CD4-positive, alpha-beta memory T cell (primary cell): ENCODE measurements around the gene MAN2A1. TPM values are rescaled to one million over a fixed set of nuclear protein-coding genes. Genes with fewer than 3 reads are reported as not detected.
"Not testable (repeated sequence)": the region's sequence is repeated elsewhere in the genome, so short reads cannot be mapped to it uniquely, and the experiment has no call there.

Experiments
- CTCF ChIA-PET: fragments of 350-600 bp; sonication (Branson Sonifier 250); formaldehyde crosslinking; loops from one replicate; lab custom pipeline; 2021; ENCODE audit warnings: inconsistent platforms; ENCODE audit not compliant: partially characterized antibody; lab: Charles Lee
- POLR2A ChIA-PET: fragments of 350-600 bp; sonication (Branson Sonifier 250); formaldehyde crosslinking; loops from one replicate; lab custom pipeline; 2021; ENCODE audit not compliant: partially characterized antibody; lab: Charles Lee
- DNase-seq, 5 donors: peaks; one replicate each; pipeline versions ENCODE4 v3.0.0 to v3.0.0-alpha.2; 2020 to 2022; ENCODE audit warnings: mixed read lengths in 1 of 5
- H3K27ac ChIP-seq: one replicate; pipeline ENCODE4 v1.7.0; 2013; ENCODE audit warnings: low read depth, low read length
- H3K27me3 ChIP-seq: 2 replicates; pipeline ENCODE4 v1.7.0; 2013; ENCODE audit warnings: mild to moderate bottlenecking, low read length, moderate library complexity; ENCODE audit not compliant: insufficient read depth
- H3K36me3 ChIP-seq: 2 replicates; pipeline ENCODE4 v1.7.0; 2013; ENCODE audit warnings: mild to moderate bottlenecking, low read length, moderate library complexity; ENCODE audit not compliant: insufficient read depth
- H3K4me1 ChIP-seq: 2 replicates; pipeline ENCODE4 v1.7.0; 2013; ENCODE audit warnings: mild to moderate bottlenecking, low read length, moderate library complexity; ENCODE audit not compliant: insufficient read depth
- H3K4me3 ChIP-seq, 2 donors: one replicate each; pipeline ENCODE4 v1.7.0; 2013; ENCODE audit warnings: low read length in 2 of 2, mild to moderate bottlenecking in 1 of 2
- H3K9me3 ChIP-seq, 2 donors: one replicate each; pipeline ENCODE4 v1.7.0; 2013; ENCODE audit warnings: low read length in 2 of 2, control low read depth in 1 of 2; ENCODE audit not compliant: control insufficient read depth in 1 of 2
- H3K27ac Mint-ChIP-seq, 7 donors: one replicate each; pipeline ENCODE4 v1.8.0; 2020 to 2021; ENCODE audit warnings: mixed read lengths in 7 of 7, mild to moderate bottlenecking in 6 of 7, inconsistent platforms in 3 of 7, moderate library complexity in 3 of 7
- H3K27me3 Mint-ChIP-seq, 2 donors: one replicate each; pipeline ENCODE4 v1.8.0; 2020 to 2021; ENCODE audit warnings: mixed read lengths in 2 of 2
- H3K36me3 Mint-ChIP-seq, 2 donors: one replicate each; pipeline ENCODE4 v1.8.0; 2020 to 2021; ENCODE audit warnings: mixed read lengths in 2 of 2, inconsistent platforms in 1 of 2, mild to moderate bottlenecking in 1 of 2
- H3K4me1 Mint-ChIP-seq, 4 donors: one replicate each; pipeline ENCODE4 v1.8.0; 2020 to 2021; ENCODE audit warnings: mixed read lengths in 4 of 4, mild to moderate bottlenecking in 1 of 4
- H3K4me3 Mint-ChIP-seq, 8 donors: one replicate each; pipeline ENCODE4 v1.8.0; 2020 to 2021; ENCODE audit warnings: mixed read lengths in 8 of 8, mild to moderate bottlenecking in 7 of 8, moderate library complexity in 6 of 8, inconsistent platforms in 3 of 8
- H3K9me3 Mint-ChIP-seq, 8 donors: one replicate each; pipeline ENCODE4 v1.8.0; 2020 to 2021; ENCODE audit warnings: mixed read lengths in 8 of 8, mild to moderate bottlenecking in 5 of 8, inconsistent platforms in 3 of 8, moderate library complexity in 1 of 8
- intact Hi-C: fragments of 100-400 bp; cut with micrococcal nuclease; formaldehyde crosslinking; loops from one replicate; pipeline ENCODE4 v1.15.1; 2023
- polyA plus RNA-seq, 2 donors: library from polyadenylated mRNA; unstranded; fragments of 300-500 nt; fragmentation: Illumina TruSeq; gene quantifications; one replicate each; pipeline ENCODE4 v1.2.3, GENCODE V29; 2021
- total RNA-seq, 2 experiments: library from RNA; stranded (reverse); gene quantifications; one replicate each; pipeline ENCODE4 v1.2.3, GENCODE V29; 2021

The MAN2A1 gene
- total and polyA plus RNA-seq, 4 experiments from 2014 or later = 21.0 to 81.0 (median 51.9) TPM

DNA sequence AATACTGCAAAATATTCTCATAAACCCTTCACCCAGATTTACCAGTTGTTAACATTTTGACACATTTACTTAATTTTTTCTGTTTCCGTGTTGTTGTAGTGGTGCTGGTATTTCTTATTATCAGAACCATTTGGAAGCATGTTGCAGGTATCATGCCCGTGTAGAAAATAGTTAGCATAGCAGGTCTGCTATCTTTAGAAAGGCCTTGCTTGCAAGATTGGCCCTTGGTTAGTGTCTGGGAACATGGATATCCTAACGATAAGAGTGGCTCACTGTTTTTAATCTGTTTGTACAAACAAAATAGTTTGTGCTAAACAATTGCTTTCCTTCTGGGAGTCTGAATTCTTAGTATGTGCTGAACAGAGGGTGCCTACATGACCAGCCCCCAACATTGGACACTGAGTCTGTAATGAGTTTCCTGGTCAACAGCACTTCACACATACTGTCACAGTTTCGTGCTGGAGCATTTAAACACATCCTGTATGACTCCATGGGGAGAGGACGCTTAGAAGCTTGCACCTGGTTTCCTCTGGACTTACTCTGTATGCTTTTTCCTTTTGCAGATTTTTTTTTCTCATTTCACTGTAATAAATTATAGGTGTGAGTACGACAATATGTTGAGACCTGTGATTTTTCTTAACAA is 66.9 kb downstream of the MAN2A1 start:
- DNase-seq = no peak
- intact Hi-C loops = no loop called here
- H3K4me1 ChIP-seq = peaks cover 10% of the 10 kb centered on the region
- CTCF ChIA-PET = no interaction called here
- peaks cover 47 to 53% of the 10 kb centered on the region in 2 donors for H3K36me3 Mint-ChIP-seq
- H3K4me3 Mint-ChIP-seq = no peak overlapping the region
- H3K9me3 Mint-ChIP-seq = peaks cover 0 to 13% (median 5%) of the 10 kb centered on the region in 8 donors
- peaks cover 24 to 39% (median 32%) of the 10 kb centered on the region in 4 donors for H3K4me1 Mint-ChIP-seq
- H3K36me3 ChIP-seq = peaks cover 5% of the 10 kb centered on the region
- no peaks in the 10 kb centered on the region for H3K9me3 ChIP-seq
- no peaks in the 10 kb centered on the region for H3K27me3 Mint-ChIP-seq
- H3K27me3 ChIP-seq = no peaks in the 10 kb centered on the region
- POLR2A ChIA-PET = no interaction called here
- H3K27ac Mint-ChIP-seq = peak overlapping the region in 2 of 7 donors; percentile 2 to 60
- no peak overlapping the region for H3K4me3 ChIP-seq
- H3K27ac ChIP-seq = no peak overlapping the region

DNA sequence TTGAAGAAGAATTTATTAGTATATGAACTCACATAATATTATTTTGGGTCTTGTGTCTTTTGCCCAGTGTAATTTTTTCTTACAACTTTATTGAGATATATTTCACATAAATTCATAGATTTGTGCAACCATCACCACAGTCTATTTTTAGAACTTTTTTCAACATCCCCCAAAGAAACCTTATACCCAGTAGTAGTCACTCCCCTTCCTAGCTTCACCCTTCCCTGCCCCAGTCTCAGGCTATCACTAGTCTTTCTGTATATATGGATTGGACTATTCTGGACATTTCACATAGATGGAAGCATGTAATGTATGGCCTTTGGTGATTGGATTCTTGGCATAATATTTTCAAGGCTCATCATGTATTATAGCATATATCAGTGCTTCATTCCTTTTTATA is 67.8 kb downstream of the MAN2A1 start:
- POLR2A ChIA-PET = no interaction called here

GRCh38 chr5:109759306-109759705 is 69.6 kb downstream of the MAN2A1 start:
- H3K27me3 ChIP-seq = no peaks in the 10 kb centered on the region
- peaks cover 5% of the 10 kb centered on the region for H3K36me3 ChIP-seq
- Mint-ChIP-seq H3K36me3 (peaks cover 55 to 60% of the 10 kb centered on the region in 2 donors), H3K4me1 (peaks cover 12 to 27% (median 21%) of the 10 kb centered on the region in 4 donors), H3K27me3 (no peaks in the 10 kb centered on the region), H3K4me3 (no peak overlapping the region), H3K27ac (peak overlapping the region in 1 of 7 donors; percentile 79), H3K9me3 (peaks cover 0 to 13% (median 5%) of the 10 kb centered on the region in 8 donors)
- no peaks in the 10 kb centered on the region for H3K9me3 ChIP-seq
- intact Hi-C loops = no loop called here
- H3K4me3 ChIP-seq = no peak overlapping the region
- ChIA-PET CTCF (no interaction called here), POLR2A (no interaction called here)
- DNase-seq = no peak
- H3K27ac ChIP-seq = no peak overlapping the region
- H3K4me1 ChIP-seq = peaks cover 10% of the 10 kb centered on the region

More for the DNA sequence above, 67.8 kb downstream of the MAN2A1 start:
- H3K27ac ChIP-seq = no peak overlapping the region
- no peak for DNase-seq
- Mint-ChIP-seq H3K36me3 (peaks cover 51 to 52% of the 10 kb centered on the region in 2 donors), H3K4me1 (peaks cover 20 to 34% (median 28%) of the 10 kb centered on the region in 4 donors), H3K27me3 (no peaks in the 10 kb centered on the region), H3K27ac (peak overlapping the region in 1 of 7 donors; percentile 15), H3K4me3 (no peak overlapping the region), H3K9me3 (peaks cover 0 to 13% (median 5%) of the 10 kb centered on the region in 8 donors)
- CTCF ChIA-PET = no interaction called here
- H3K4me1 ChIP-seq = peaks cover 10% of the 10 kb centered on the region
- intact Hi-C loops = no loop called here
- no peaks in the 10 kb centered on the region for H3K9me3 ChIP-seq
- H3K4me3 ChIP-seq = no peak overlapping the region
- H3K36me3 ChIP-seq = peaks cover 5% of the 10 kb centered on the region
- no peaks in the 10 kb centered on the region for H3K27me3 ChIP-seq

DNA sequence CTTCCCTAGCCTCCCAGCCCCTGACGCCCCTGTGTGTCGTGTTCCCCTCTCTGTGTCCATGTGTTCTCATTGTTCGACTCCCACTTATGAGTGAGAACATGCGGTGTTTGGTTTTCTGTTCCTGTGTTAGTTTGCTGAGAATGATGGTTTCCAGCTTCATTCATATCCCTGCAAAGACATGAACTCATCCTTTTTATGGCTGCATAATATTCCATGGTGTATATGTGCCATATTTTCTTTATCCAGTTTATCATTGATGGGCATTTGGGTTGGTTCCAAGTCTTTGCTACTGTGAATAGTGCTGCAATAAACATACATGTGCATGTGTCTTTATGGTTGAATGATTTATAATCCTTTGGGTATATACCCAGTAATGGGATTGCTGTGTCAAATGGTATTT is 70.4 kb downstream of the MAN2A1 start:
- POLR2A ChIA-PET, intact Hi-C loops, H3K27ac ChIP-seq, H3K4me3 ChIP-seq, H3K9me3 ChIP-seq, H3K27me3 Mint-ChIP-seq, DNase-seq, H3K4me1 ChIP-seq, H3K36me3 ChIP-seq, H3K4me3 Mint-ChIP-seq, H3K27me3 ChIP-seq: not testable (repeated sequence)
- Mint-ChIP-seq H3K9me3 (peaks cover 0 to 13% (median 5%) of the 10 kb centered on the region in 8 donors), H3K36me3 (peaks cover 58 to 64% of the 10 kb centered on the region in 2 donors), H3K27ac (peak overlapping the region in 1 of 7 donors; percentile 13), H3K4me1 (peaks cover 14 to 28% (median 24%) of the 10 kb centered on the region in 4 donors)
- CTCF ChIA-PET = interaction anchor here (1.0 kb wide), 1 partner anchor 70 kb away, joined by 3 read pairs; no protein-coding TSS in a partner anchor

DNA sequence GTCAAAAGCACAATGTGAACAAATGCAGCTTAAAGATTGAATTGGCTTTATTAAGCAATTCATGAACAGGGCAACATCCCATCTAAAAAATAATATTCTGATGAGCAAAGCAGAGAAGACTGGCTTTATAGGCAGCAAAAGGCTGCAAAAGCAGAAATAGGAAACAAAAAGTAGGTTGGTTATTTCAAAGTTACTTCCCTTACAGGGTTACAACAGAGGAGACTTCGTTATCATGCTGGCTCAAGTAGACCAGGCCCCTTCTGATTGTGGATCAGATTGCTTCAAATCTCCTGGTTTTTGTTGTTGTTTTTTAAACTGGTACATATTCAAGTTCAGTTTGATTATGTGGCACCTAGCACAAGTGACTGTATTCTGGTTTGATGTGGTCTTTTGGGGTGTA is 73.1 kb downstream of the MAN2A1 start:
- Histone ChIP-seq H3K4me1 (peaks cover 10% of the 10 kb centered on the region), H3K36me3 (no peaks in the 10 kb centered on the region), H3K4me3 (no peak overlapping the region), H3K27ac (no peak overlapping the region), H3K27me3 (no peaks in the 10 kb centered on the region), H3K9me3 (no peaks in the 10 kb centered on the region)
- no peak overlapping the region for H3K27ac Mint-ChIP-seq
- peaks cover 0 to 13% (median 5%) of the 10 kb centered on the region in 8 donors for H3K9me3 Mint-ChIP-seq
- intact Hi-C loops = no loop called here
- H3K27me3 Mint-ChIP-seq = no peaks in the 10 kb centered on the region
- no peak overlapping the region for H3K4me3 Mint-ChIP-seq
- POLR2A ChIA-PET = no interaction called here
- H3K4me1 Mint-ChIP-seq = peaks cover 19 to 31% (median 27%) of the 10 kb centered on the region in 4 donors
- H3K36me3 Mint-ChIP-seq = peaks cover 55 to 56% of the 10 kb centered on the region in 2 donors
- no peak for DNase-seq
- CTCF ChIA-PET = no interaction called here

DNA sequence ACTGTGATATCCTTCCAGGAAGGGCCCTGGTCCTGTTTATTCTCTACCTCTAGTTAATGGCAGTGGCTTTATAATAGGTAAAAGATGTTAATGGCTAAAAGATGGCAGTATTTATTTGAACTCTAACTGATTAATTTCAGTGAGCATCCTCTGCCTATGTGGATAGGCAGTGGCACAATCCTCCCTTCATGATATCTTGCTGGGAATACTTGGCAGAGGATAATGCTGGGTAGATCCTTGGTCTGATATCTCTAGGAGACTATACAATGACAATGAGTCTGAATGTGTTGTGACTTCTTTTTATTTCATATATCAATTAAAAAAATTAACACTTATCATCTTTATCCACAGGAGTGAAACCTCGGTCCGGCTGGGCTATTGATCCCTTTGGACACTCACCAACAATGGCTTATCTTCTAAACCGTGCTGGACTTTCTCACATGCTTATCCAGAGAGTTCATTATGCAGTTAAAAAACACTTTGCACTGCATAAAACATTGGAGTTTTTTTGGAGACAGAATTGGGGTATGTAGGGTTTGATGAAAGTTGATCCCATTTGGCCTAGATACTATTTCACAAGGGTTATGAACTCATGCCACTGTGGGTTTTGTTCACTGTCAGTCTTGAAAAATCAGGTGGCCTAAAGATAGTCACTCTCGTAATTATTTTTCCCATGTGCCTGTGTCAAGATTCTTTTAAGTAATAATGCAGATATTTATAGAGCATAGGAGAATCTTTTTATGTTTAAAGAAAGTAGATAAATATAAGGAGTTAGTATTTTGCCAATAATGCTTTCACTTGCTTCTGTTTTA is 77.7 kb downstream of the MAN2A1 start:
- H3K4me1 Mint-ChIP-seq = peaks cover 11 to 15% (median 14%) of the 10 kb centered on the region in 4 donors
- no peaks in the 10 kb centered on the region for H3K27me3 Mint-ChIP-seq
- Histone ChIP-seq H3K27ac (no peak overlapping the region), H3K27me3 (no peaks in the 10 kb centered on the region), H3K4me1 (no peaks in the 10 kb centered on the region), H3K9me3 (no peaks in the 10 kb centered on the region), H3K4me3 (no peak overlapping the region), H3K36me3 (peaks cover 16% of the 10 kb centered on the region)
- peak overlapping the region in 1 of 7 donors; percentile 59 for H3K27ac Mint-ChIP-seq
- intact Hi-C loops = no loop called here
- ChIA-PET POLR2A (no interaction called here), CTCF (no interaction called here)
- no peak for DNase-seq
- no peak overlapping the region for H3K4me3 Mint-ChIP-seq
- peaks cover 0 to 3% (median 0%) of the 10 kb centered on the region in 8 donors for H3K9me3 Mint-ChIP-seq
- H3K36me3 Mint-ChIP-seq = peaks cover 59 to 67% of the 10 kb centered on the region in 2 donors

GRCh38 chr5:109767997-109768396 is 78.3 kb downstream of the MAN2A1 start:
- H3K27me3 ChIP-seq = no peaks in the 10 kb centered on the region
- H3K4me3 Mint-ChIP-seq = no peak overlapping the region
- no peaks in the 10 kb centered on the region for H3K9me3 ChIP-seq
- ChIA-PET CTCF (no interaction called here), POLR2A (no interaction called here)
- peaks cover 59 to 67% of the 10 kb centered on the region in 2 donors for H3K36me3 Mint-ChIP-seq
- peak overlapping the region in 1 of 7 donors; percentile 43 for H3K27ac Mint-ChIP-seq
- H3K36me3 ChIP-seq = peaks cover 19% of the 10 kb centered on the region
- H3K4me3 ChIP-seq = no peak overlapping the region
- no peak overlapping the region for H3K27ac ChIP-seq
- DNase-seq = no peak
- no peaks in the 10 kb centered on the region for H3K27me3 Mint-ChIP-seq
- intact Hi-C loops = no loop called here
- peaks cover 10 to 18% (median 11%) of the 10 kb centered on the region in 4 donors for H3K4me1 Mint-ChIP-seq
- no peaks in the 10 kb centered on the region for H3K4me1 ChIP-seq
- H3K9me3 Mint-ChIP-seq = no peaks in the 10 kb centered on the region
